ENCODE data around the gene MEFV.

The MEFV gene

GRCh38 chr16:3266873-3267537 is 10.6 kb upstream of the MEFV start:
- no peak overlapping the region for H3K27ac ChIP-seq (ENCODE audit: low read depth, low read length, severe bottlenecking)
- 69 to 100% methylated on average over 1 to 4 of the region's 5 CpGs for WGBS, 2 experiments (ENCODE audit: insufficient coverage in 2 of 2)
- H3K9me3 ChIP-seq (ENCODE audit: control insufficient read depth, low read length) = peaks cover 5% of the 10 kb centered on the region

GRCh38 chr16:3264137-3265036 is 8.0 kb upstream of the MEFV start:
- Histone ChIP-seq H3K9me3 (ENCODE audit: control insufficient read depth, low read length) (peaks cover 5% of the 10 kb centered on the region), H3K4me3 (ENCODE audit: extremely low read depth, insufficient read depth, low read length, poor library complexity, severe bottlenecking) (peak overlapping the region; percentile 56), H3K36me3 (ENCODE audit: control insufficient read depth, insufficient read depth, low read length) (no peaks in the 10 kb centered on the region), H3K27ac (ENCODE audit: low read depth, low read length, severe bottlenecking) (peak overlapping the region; percentile 62), H3K4me1 (ENCODE audit: control insufficient read depth, insufficient read depth, low read length, poor library complexity, severe bottlenecking) (no peaks in the 10 kb centered on the region)
- WGBS, 2 experiments (ENCODE audit: insufficient coverage in 2 of 2) = 10 to 16% methylated on average over 65 to 74 of the region's 77 CpGs

More at GRCh38 chr16:3266873-3267537, 10.6 kb upstream of the MEFV start:
- Histone ChIP-seq H3K36me3 (ENCODE audit: control insufficient read depth, insufficient read depth, low read length) (no peaks in the 10 kb centered on the region), H3K4me3 (ENCODE audit: extremely low read depth, insufficient read depth, low read length, poor library complexity, severe bottlenecking) (no peak overlapping the region), H3K4me1 (ENCODE audit: control insufficient read depth, insufficient read depth, low read length, poor library complexity, severe bottlenecking) (no peaks in the 10 kb centered on the region)

GRCh38 chr16:3262517-3262916 is 6.1 kb upstream of the MEFV start:
- H3K4me3 ChIP-seq (ENCODE audit: extremely low read depth, insufficient read depth, low read length, poor library complexity, severe bottlenecking) = no peak overlapping the region
- H3K36me3 ChIP-seq (ENCODE audit: control insufficient read depth, insufficient read depth, low read length) = no peaks in the 10 kb centered on the region
- WGBS, 2 experiments (ENCODE audit: insufficient coverage in 2 of 2) = 88 to 89% methylated on average over 4 of the region's 4 CpGs
- no peak overlapping the region for H3K27ac ChIP-seq (ENCODE audit: low read depth, low read length, severe bottlenecking)
- H3K9me3 ChIP-seq (ENCODE audit: control insufficient read depth, low read length) = peaks cover 5% of the 10 kb centered on the region
- H3K4me1 ChIP-seq (ENCODE audit: control insufficient read depth, insufficient read depth, low read length, poor library complexity, severe bottlenecking) = no peaks in the 10 kb centered on the region

GRCh38 chr16:3259836-3260235 is 3.4 kb upstream of the MEFV start:
- no peak overlapping the region for H3K27ac ChIP-seq (ENCODE audit: low read depth, low read length, severe bottlenecking)
- peaks cover 2% of the 10 kb centered on the region for H3K9me3 ChIP-seq (ENCODE audit: control insufficient read depth, low read length)
- H3K4me1 ChIP-seq (ENCODE audit: control insufficient read depth, insufficient read depth, low read length, poor library complexity, severe bottlenecking) = no peaks in the 10 kb centered on the region
- no peaks in the 10 kb centered on the region for H3K36me3 ChIP-seq (ENCODE audit: control insufficient read depth, insufficient read depth, low read length)
- H3K4me3 ChIP-seq (ENCODE audit: extremely low read depth, insufficient read depth, low read length, poor library complexity, severe bottlenecking) = no peak overlapping the region
- 92 to 94% methylated on average over 5 of the region's 8 CpGs for WGBS, 2 experiments (ENCODE audit: insufficient coverage in 2 of 2)

- no peaks in the 10 kb centered on the region for H3K4me1 ChIP-seq (ENCODE audit: control insufficient read depth, insufficient read depth, low read length, poor library complexity, severe bottlenecking)
- WGBS, 2 experiments (ENCODE audit: insufficient coverage in 2 of 2) = 74 to 76% methylated on average over 8 to 9 of the region's 9 CpGs
Measured at GRCh38 chr16:3256866-3257465, 533 bp upstream of the MEFV start.

GRCh38 chr16:3254309-3254708 is 2.1 kb downstream of the MEFV start:
- Histone ChIP-seq H3K27ac (ENCODE audit: low read depth, low read length, severe bottlenecking) (no peak overlapping the region), H3K9me3 (ENCODE audit: control insufficient read depth, low read length) (no peaks in the 10 kb centered on the region)
- 78 to 79% methylated on average over 29 to 30 of the region's 35 CpGs for WGBS, 2 experiments (ENCODE audit: insufficient coverage in 2 of 2)

More at GRCh38 chr16:3256866-3257465, 533 bp upstream of the MEFV start:
- no peaks in the 10 kb centered on the region for H3K9me3 ChIP-seq (ENCODE audit: control insufficient read depth, low read length)
- no peak overlapping the region for H3K27ac ChIP-seq (ENCODE audit: low read depth, low read length, severe bottlenecking)
- no peaks in the 10 kb centered on the region for H3K36me3 ChIP-seq (ENCODE audit: control insufficient read depth, insufficient read depth, low read length)
- no peak overlapping the region for H3K4me3 ChIP-seq (ENCODE audit: extremely low read depth, insufficient read depth, low read length, poor library complexity, severe bottlenecking)

GRCh38 chr16:3252967-3253366 is 3.5 kb downstream of the MEFV start:
- no peaks in the 10 kb centered on the region for H3K4me1 ChIP-seq (ENCODE audit: control insufficient read depth, insufficient read depth, low read length, poor library complexity, severe bottlenecking)
- 88 to 95% methylated on average over 1 to 3 of the region's 4 CpGs for WGBS, 2 experiments (ENCODE audit: insufficient coverage in 2 of 2)
- no peaks in the 10 kb centered on the region for H3K9me3 ChIP-seq (ENCODE audit: control insufficient read depth, low read length)
- H3K36me3 ChIP-seq (ENCODE audit: control insufficient read depth, insufficient read depth, low read length) = no peaks in the 10 kb centered on the region
- H3K4me3 ChIP-seq (ENCODE audit: extremely low read depth, insufficient read depth, low read length, poor library complexity, severe bottlenecking) = no peak overlapping the region
- H3K27ac ChIP-seq (ENCODE audit: low read depth, low read length, severe bottlenecking) = no peak overlapping the region

More at GRCh38 chr16:3254309-3254708, 2.1 kb downstream of the MEFV start:
- H3K4me1 ChIP-seq (ENCODE audit: control insufficient read depth, insufficient read depth, low read length, poor library complexity, severe bottlenecking) = no peaks in the 10 kb centered on the region
- H3K36me3 ChIP-seq (ENCODE audit: control insufficient read depth, insufficient read depth, low read length) = no peaks in the 10 kb centered on the region
- no peak overlapping the region for H3K4me3 ChIP-seq (ENCODE audit: extremely low read depth, insufficient read depth, low read length, poor library complexity, severe bottlenecking)

GRCh38 chr16:3249451-3249850 is 7.0 kb downstream of the MEFV start:
- H3K4me3 ChIP-seq (ENCODE audit: extremely low read depth, insufficient read depth, low read length, poor library complexity, severe bottlenecking) = no peak overlapping the region
- no peaks in the 10 kb centered on the region for H3K9me3 ChIP-seq (ENCODE audit: control insufficient read depth, low read length)
- no peaks in the 10 kb centered on the region for H3K4me1 ChIP-seq (ENCODE audit: control insufficient read depth, insufficient read depth, low read length, poor library complexity, severe bottlenecking)
- H3K27ac ChIP-seq (ENCODE audit: low read depth, low read length, severe bottlenecking) = no peak overlapping the region
- 82 to 83% methylated on average over 14 of the region's 14 CpGs for WGBS, 2 experiments (ENCODE audit: insufficient coverage in 2 of 2)
- H3K36me3 ChIP-seq (ENCODE audit: control insufficient read depth, insufficient read depth, low read length) = no peaks in the 10 kb centered on the region

GRCh38 chr16:3249020-3249419 is 7.4 kb downstream of the MEFV start:
- Histone ChIP-seq H3K27ac (ENCODE audit: low read depth, low read length, severe bottlenecking) (no peak overlapping the region), H3K4me3 (ENCODE audit: extremely low read depth, insufficient read depth, low read length, poor library complexity, severe bottlenecking) (no peak overlapping the region), H3K4me1 (ENCODE audit: control insufficient read depth, insufficient read depth, low read length, poor library complexity, severe bottlenecking) (no peaks in the 10 kb centered on the region), H3K36me3 (ENCODE audit: control insufficient read depth, insufficient read depth, low read length) (no peaks in the 10 kb centered on the region), H3K9me3 (ENCODE audit: control insufficient read depth, low read length) (no peaks in the 10 kb centered on the region)
- 60 to 100% methylated on average over 1 of the region's 1 CpG for WGBS, 2 experiments (ENCODE audit: insufficient coverage in 2 of 2)

GRCh38 chr16:3248596-3248995 is 7.8 kb downstream of the MEFV start:
- 79 to 80% methylated on average over 3 to 4 of the region's 5 CpGs for WGBS, 2 experiments (ENCODE audit: insufficient coverage in 2 of 2)
- no peaks in the 10 kb centered on the region for H3K4me1 ChIP-seq (ENCODE audit: control insufficient read depth, insufficient read depth, low read length, poor library complexity, severe bottlenecking)
- no peak overlapping the region for H3K27ac ChIP-seq (ENCODE audit: low read depth, low read length, severe bottlenecking)
- H3K36me3 ChIP-seq (ENCODE audit: control insufficient read depth, insufficient read depth, low read length) = no peaks in the 10 kb centered on the region
- no peak overlapping the region for H3K4me3 ChIP-seq (ENCODE audit: extremely low read depth, insufficient read depth, low read length, poor library complexity, severe bottlenecking)
- H3K9me3 ChIP-seq (ENCODE audit: control insufficient read depth, low read length) = no peaks in the 10 kb centered on the region

All from mesodermal cell (in vitro differentiated cells).